KMS-11 (cell line): ENCODE measurements around the gene COL1A1.

Source experiments
- H2AFZ ChIP-seq: fragments of 200-600 bp; sonication (generic); 2 replicates; pipeline ENCODE4 v1.6.1; 2016; ENCODE audit warnings: antibody characterized with exemption, mixed run types, low read depth
- H3K27ac ChIP-seq: fragments of 200-600 bp; sonication (generic); 2 replicates; pipeline ENCODE4 v1.6.1; 2016; ENCODE audit warnings: mild to moderate bottlenecking, mixed run types
- H3K27me3 ChIP-seq: fragments of 200-600 bp; sonication (generic); 2 replicates; pipeline ENCODE4 v1.6.1; 2017; ENCODE audit warnings: mild to moderate bottlenecking, low read depth, mixed run types, moderate library complexity; ENCODE audit not compliant: insufficient read depth
- H3K36me3 ChIP-seq: fragments of 200-600 bp; sonication (generic); 2 replicates; pipeline ENCODE4 v1.6.1; 2017; ENCODE audit warnings: mild to moderate bottlenecking, mixed run types; ENCODE audit not compliant: insufficient read depth
- H3K4me1 ChIP-seq: fragments of 200-600 bp; sonication (generic); 2 replicates; pipeline ENCODE4 v1.6.1; 2016; ENCODE audit warnings: mild to moderate bottlenecking, low read depth, mixed run types; ENCODE audit not compliant: poor library complexity, severe bottlenecking
- H3K4me2 ChIP-seq: fragments of 200-600 bp; sonication (generic); 2 replicates; pipeline ENCODE4 v1.7.0; 2016; ENCODE audit warnings: mild to moderate bottlenecking, mixed run types
- H3K4me3 ChIP-seq: fragments of 200-600 bp; sonication (generic); IDR thresholded peaks from 2 replicates; pipeline ENCODE4 v1.6.1; 2017; ENCODE audit warnings: low read depth, low read length, mixed read lengths; ENCODE audit not compliant: insufficient read depth
- H3K79me2 ChIP-seq: fragments of 200-600 bp; sonication (generic); 2 replicates; pipeline ENCODE4 v1.6.1; 2016; ENCODE audit warnings: low read depth, mixed run types; ENCODE audit not compliant: insufficient read depth
- H3K9ac ChIP-seq: fragments of 200-600 bp; sonication (generic); 2 replicates; pipeline ENCODE4 v1.6.1; 2016; ENCODE audit warnings: mild to moderate bottlenecking, mixed run types
- H4K20me1 ChIP-seq: fragments of 200-600 bp; sonication (generic); 2 replicates; pipeline ENCODE4 v1.6.1; 2016; ENCODE audit warnings: mild to moderate bottlenecking, mixed run types; ENCODE audit not compliant: insufficient read depth
- TF ChIP-seq, protein P1 (sequence below): fragments of 200-600 bp; sonication (generic); conservative IDR thresholded peaks from 2 replicates; pipeline ENCODE4 v1.6.1; 2017; ENCODE audit warnings: low read depth, mild to moderate bottlenecking, antibody characterized with exemption, low read length, moderate library complexity, mixed read lengths

Gene COL1A1

DNA sequence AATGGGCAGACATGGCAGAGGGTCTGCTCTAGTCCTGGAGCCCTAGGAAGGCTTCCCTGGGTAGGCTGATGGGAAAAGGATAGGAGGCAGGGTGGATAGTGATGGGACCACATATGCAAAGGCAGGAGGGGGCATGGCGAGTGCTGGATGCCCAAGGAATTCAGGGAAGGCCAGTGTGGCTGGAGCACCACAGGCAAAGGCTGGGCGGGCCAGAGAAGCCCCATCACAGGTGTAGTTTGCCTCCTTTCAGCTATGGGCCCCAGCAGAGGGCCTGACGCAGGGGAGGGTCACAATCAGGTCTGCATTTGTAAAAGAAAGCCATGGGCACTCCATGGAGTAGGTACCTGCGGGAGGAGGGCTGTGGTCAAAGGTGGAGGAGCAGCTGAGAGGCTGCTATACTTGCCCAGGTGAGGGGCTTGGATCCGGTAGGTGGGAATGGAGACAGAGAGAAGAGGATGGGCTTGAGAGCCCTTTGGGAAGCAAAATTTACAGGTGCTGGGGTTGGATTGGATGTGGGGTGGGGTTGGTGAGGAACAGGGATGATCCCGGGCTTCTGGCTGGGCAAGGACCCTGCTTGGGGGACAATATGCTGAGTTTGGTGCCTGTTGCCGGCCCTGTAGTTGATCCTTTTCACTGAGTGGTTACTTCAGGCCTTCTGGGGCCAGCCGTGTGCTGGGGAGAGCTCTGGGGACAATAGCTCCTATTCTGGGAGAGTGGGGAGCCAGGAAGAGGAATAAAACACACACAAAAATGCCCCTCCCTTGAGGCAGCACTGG, 6.5 kb upstream of the COL1A1 start:
- no peaks in the 10 kb centered on the region for H3K79me2 ChIP-seq
- H3K9ac ChIP-seq: no peak overlapping the region
- peaks cover 9% of the 10 kb centered on the region for H3K4me1 ChIP-seq
- TF ChIP-seq, protein P1, sequence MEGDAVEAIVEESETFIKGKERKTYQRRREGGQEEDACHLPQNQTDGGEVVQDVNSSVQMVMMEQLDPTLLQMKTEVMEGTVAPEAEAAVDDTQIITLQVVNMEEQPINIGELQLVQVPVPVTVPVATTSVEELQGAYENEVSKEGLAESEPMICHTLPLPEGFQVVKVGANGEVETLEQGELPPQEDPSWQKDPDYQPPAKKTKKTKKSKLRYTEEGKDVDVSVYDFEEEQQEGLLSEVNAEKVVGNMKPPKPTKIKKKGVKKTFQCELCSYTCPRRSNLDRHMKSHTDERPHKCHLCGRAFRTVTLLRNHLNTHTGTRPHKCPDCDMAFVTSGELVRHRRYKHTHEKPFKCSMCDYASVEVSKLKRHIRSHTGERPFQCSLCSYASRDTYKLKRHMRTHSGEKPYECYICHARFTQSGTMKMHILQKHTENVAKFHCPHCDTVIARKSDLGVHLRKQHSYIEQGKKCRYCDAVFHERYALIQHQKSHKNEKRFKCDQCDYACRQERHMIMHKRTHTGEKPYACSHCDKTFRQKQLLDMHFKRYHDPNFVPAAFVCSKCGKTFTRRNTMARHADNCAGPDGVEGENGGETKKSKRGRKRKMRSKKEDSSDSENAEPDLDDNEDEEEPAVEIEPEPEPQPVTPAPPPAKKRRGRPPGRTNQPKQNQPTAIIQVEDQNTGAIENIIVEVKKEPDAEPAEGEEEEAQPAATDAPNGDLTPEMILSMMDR: no peak
- H3K27me3 ChIP-seq: peaks cover 73% of the 10 kb centered on the region
- no peak overlapping the region for H3K4me2 ChIP-seq
- no peak overlapping the region for H3K4me3 ChIP-seq
- H3K27ac ChIP-seq: no peak overlapping the region
- H4K20me1 ChIP-seq: no peaks in the 10 kb centered on the region
- H3K36me3 ChIP-seq: no peaks in the 10 kb centered on the region
- H2AFZ ChIP-seq: no peak overlapping the region

DNA sequence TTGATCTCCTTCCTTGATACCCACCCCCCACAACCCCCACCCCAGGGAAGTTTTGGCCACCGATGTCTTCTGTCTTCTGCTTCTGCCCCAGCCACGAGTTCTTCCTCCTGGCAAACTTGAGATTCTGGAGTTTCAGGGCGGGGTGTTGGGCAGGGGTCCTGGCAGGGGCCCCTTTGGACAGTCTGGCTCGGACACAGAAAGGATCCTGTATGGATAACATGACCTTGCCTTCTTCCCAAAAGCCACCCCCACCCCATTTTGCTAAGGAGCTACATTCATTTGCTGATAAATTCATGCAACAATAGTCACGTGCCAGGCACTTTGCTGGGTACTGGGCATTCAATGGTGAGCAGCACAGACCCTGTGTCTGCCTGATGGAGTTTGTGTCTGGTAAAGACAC, 5.9 kb upstream of the COL1A1 start:
- no peak overlapping the region for H3K4me2 ChIP-seq
- peaks cover 2% of the 10 kb centered on the region for H3K4me1 ChIP-seq
- H4K20me1 ChIP-seq: no peaks in the 10 kb centered on the region
- H2AFZ ChIP-seq: no peak overlapping the region
- peaks cover 79% of the 10 kb centered on the region for H3K27me3 ChIP-seq
- no peaks in the 10 kb centered on the region for H3K36me3 ChIP-seq
- H3K4me3 ChIP-seq: no peak overlapping the region
- no peaks in the 10 kb centered on the region for H3K79me2 ChIP-seq
- TF ChIP-seq, protein P1: no peak
- H3K9ac ChIP-seq: no peak overlapping the region
- H3K27ac ChIP-seq: no peak overlapping the region

DNA sequence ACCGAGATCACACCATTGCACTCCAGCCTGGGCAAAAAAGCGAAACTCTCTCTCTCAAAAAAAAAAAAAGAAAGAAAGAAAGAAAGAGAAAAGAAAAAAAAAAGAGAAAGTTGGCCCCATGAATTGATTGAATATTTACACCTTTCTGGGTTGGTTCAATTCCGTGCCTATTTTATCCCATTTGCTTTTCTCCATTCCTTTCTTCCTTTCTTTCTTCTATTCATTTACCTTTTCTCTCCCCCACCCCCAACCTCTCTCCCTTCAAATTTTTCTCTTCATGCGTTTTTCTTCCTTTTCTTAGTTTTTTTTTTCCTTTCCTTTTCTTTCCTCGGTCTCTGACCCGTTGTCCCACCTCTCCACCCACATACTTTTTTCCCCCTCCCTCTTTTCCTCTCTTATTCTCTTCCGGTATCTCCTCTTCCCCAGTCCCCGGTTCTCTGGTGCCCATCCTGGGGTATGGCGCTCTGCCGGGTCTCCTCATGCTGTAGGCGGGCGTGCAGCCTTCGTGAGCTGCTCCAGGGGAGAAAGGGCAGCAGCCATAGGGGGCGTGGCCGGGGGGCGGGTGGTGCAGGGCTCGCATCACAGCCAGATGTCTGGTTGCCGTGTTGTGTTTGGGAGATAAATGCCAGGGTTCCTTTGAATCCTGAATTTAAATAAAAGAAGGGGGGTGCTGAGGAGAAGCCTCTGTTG, 5.3 kb upstream of the COL1A1 start:
- Histone ChIP-seq H3K4me1 (no peaks in the 10 kb centered on the region), H4K20me1 (no peaks in the 10 kb centered on the region), H2AFZ (no peak overlapping the region), H3K27me3 (peaks cover 85% of the 10 kb centered on the region), H3K79me2 (no peaks in the 10 kb centered on the region), H3K4me2 (no peak overlapping the region), H3K36me3 (no peaks in the 10 kb centered on the region), H3K27ac (no peak overlapping the region), H3K4me3 (no peak overlapping the region), H3K9ac (no peak overlapping the region)
- TF ChIP-seq, protein P1: no peak

DNA sequence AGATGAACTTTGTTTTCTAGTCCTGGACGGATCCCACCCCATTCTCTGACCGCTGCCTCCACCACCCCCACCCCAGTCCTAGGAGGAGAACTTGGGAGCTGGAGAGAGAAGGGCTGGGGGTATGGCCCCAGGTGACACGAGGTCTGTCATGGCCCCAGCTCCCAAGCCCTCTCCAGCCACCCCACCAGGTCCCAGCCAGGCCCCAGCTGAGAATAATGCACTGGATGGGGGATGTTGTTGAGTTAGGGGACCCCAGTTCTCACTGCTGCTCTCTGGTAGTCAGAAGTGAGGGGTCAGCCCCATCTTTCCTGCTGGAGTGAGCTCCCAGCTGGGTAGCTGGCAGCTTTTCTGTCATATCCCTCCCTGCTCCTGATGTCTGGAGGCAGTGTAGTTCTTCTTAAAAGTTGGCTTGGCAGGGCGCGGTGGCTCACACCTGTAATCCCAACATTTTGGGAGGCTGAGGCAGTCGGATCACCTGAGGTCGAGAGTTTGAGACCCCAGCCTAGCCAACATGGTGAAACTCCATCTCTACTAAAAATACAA, 4.6 kb upstream of the COL1A1 start:
- Histone ChIP-seq H3K27me3 (peaks cover 92% of the 10 kb centered on the region), H3K27ac (no peak overlapping the region), H3K4me3 (no peak overlapping the region), H2AFZ (no peak overlapping the region), H3K9ac (no peak overlapping the region), H3K4me2 (no peak overlapping the region), H4K20me1 (no peaks in the 10 kb centered on the region), H3K79me2 (no peaks in the 10 kb centered on the region), H3K36me3 (no peaks in the 10 kb centered on the region), H3K4me1 (peaks cover 2% of the 10 kb centered on the region)
- TF ChIP-seq, protein P1: no peak
